C4-2B (cell line): ENCODE results near the gene GPR3.

ENCODE experiments used
- H3K27ac ChIP-seq: fragments of 450-650 bp; 2 replicates; pipeline ENCODE4 v1.5.1; 2017
- ZFX ChIP-seq: fragments of 450-650 bp; IDR thresholded peaks from 2 replicates; pipeline ENCODE4 v1.6.1; 2017
- TF ChIP-seq, protein P1 (sequence below): fragments of 450-650 bp; conservative IDR thresholded peaks from 2 replicates; pipeline ENCODE4 v1.5.1; 2017; ENCODE audit warnings: mild to moderate bottlenecking

The GPR3 gene, protein sequence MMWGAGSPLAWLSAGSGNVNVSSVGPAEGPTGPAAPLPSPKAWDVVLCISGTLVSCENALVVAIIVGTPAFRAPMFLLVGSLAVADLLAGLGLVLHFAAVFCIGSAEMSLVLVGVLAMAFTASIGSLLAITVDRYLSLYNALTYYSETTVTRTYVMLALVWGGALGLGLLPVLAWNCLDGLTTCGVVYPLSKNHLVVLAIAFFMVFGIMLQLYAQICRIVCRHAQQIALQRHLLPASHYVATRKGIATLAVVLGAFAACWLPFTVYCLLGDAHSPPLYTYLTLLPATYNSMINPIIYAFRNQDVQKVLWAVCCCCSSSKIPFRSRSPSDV

DNA sequence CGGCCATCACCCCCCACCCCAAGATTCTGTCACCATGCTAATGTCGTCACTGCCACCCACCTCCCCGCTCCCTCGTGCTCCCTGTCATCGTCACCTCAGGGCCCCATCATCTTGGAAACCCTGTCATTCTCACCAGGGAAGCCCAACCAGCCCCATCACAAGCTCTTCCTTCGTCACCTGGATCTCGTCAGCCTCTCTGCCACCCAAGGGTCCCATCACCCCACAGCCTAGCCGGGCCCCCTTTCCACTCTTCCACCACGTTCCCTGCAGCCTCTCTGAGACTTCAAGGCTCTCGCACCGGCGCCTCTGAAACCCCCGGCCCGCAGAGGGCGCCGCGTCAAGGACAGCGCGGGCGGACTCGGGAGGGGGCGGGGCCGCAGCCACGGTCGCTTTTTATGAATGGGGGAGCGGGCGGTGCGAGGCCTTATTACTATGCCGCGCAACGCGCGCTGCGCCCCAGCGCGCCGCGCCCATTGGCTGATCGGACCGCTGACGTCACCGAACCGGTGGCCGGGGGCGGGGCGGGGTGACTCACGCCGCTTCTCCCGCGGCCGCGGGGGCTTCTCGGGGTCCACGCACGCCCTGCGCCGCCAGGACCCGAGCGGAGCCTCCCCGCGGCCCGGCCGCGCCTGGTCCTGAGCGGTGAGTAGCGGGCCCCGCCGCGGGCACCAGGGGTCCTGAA is at the start of gene GPR3:
Gene GPR3 (plus strand): TSS at position 527 of the 682 bp plus-strand sequence. CDS start 1,177 bp downstream, outside the sequence.
- H3K27ac ChIP-seq: peak within 1 kb of the TSS; percentile 44
- TF ChIP-seq, protein P1, sequence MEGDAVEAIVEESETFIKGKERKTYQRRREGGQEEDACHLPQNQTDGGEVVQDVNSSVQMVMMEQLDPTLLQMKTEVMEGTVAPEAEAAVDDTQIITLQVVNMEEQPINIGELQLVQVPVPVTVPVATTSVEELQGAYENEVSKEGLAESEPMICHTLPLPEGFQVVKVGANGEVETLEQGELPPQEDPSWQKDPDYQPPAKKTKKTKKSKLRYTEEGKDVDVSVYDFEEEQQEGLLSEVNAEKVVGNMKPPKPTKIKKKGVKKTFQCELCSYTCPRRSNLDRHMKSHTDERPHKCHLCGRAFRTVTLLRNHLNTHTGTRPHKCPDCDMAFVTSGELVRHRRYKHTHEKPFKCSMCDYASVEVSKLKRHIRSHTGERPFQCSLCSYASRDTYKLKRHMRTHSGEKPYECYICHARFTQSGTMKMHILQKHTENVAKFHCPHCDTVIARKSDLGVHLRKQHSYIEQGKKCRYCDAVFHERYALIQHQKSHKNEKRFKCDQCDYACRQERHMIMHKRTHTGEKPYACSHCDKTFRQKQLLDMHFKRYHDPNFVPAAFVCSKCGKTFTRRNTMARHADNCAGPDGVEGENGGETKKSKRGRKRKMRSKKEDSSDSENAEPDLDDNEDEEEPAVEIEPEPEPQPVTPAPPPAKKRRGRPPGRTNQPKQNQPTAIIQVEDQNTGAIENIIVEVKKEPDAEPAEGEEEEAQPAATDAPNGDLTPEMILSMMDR: peak; percentile 89
- TF ChIP-seq ZFX: no peak

DNA sequence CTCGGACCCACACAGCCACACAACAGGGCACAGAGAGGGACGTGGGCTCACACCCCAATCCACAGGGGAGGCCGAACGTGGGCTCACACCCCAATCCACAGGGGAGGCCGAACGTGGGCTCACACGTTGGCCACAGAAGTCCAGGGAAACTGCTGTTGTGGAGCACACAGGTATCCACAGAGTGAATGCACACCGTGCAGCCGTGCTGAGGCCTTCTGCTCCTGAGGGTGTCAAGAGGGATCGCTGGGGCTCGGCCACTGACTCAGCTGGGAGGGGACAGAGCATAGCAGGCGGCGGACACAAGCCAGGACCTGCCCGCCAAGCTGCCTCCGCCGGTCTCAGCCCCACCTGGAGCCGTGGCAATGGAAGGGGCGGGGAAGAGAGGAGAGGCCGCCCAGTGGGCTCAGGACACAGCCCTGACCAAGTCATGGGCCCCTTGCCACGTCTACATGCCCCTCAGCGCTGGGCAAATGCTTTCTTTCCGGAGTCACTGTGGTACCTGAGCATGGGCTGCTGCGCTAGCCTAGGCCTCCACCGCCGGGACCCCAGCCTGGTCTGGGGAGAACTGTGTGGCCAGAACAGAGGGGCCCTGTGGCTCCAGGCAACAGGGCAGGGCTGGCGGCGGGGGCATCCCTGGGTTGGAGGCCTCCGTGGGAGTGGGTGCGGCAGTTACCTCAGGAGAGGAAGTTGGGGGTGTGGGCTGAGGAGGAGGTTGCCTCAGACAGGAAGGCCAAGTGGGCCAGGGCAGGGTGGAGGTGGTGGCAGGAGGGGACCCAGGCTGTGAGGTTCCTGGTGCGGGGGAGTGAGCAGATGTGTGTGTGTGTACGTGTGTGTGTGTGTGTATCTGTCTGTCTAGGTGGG is 49.4 kb upstream of the GPR3 start:
- TF ChIP-seq, protein P1: no peak
- TF ChIP-seq ZFX: no peak
- peak overlapping the region; percentile 70 for H3K27ac ChIP-seq

DNA sequence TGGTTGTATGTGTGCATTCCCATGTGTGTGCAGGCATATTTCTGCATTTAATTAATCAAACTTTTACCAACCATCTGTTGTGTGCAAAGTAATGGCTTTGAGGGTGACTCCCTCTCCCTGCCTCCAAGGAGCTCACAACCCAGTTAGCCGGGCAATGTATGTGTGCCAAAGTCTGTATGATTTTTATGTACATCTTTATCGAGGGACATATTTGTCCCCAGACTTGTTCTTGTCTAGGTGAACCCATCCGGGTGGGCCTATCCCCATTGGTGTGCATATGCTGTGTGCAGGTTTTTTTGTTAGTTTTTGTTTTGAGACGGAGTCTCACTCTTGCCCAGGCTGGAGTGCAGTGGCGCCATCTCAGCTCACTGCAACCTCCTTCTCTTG is 48.8 kb upstream of the GPR3 start:
- H3K27ac ChIP-seq: no peak overlapping the region; the same call in 1 of the 2 replicates
- TF ChIP-seq, protein P1: no peak
- no peak for TF ChIP-seq ZFX

DNA sequence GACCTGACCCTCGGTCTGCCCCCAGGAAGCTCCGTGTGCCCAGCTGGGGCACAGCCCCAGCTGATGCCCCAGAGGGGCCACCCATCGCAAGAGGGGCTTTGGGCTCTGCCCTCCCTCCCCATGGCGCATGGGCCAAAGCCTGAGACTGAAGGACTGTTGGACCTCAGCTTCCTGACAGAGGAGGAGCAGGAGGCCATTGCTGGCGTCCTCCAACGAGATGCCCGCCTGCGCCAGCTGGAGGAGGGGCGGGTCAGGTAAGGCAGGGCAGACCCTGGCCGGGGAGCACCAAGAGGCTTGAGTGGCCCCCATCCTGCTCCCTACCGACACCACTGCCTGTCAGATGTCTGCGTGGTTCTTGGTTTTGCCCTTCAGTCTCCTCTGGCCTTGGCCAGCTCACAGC is 47.1 kb upstream of the GPR3 start:
- no peak overlapping the region for H3K27ac ChIP-seq
- no peak for TF ChIP-seq ZFX
- TF ChIP-seq, protein P1: no peak

DNA sequence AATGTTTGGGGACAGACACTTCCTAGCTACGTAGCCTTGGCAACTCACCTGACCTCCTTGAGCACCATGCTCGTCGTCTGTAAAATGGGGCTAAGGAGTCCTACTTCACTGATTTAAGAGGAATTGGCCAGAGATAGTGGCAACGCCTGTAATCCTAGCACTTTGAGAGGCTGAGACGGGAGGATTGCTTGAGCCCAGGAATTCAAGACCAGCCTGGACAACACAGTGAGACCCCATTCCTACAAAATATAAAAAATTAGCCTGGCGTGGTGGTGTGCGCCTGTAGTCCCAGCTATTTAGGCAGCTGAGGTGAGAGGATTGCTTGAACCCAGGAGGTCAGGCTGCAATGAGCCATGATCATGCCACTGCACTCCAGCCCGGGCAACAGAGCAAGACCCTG is 46.1 kb upstream of the GPR3 start:
- H3K27ac ChIP-seq: no peak overlapping the region
- TF ChIP-seq, protein P1: no peak
- TF ChIP-seq ZFX: no peak

DNA sequence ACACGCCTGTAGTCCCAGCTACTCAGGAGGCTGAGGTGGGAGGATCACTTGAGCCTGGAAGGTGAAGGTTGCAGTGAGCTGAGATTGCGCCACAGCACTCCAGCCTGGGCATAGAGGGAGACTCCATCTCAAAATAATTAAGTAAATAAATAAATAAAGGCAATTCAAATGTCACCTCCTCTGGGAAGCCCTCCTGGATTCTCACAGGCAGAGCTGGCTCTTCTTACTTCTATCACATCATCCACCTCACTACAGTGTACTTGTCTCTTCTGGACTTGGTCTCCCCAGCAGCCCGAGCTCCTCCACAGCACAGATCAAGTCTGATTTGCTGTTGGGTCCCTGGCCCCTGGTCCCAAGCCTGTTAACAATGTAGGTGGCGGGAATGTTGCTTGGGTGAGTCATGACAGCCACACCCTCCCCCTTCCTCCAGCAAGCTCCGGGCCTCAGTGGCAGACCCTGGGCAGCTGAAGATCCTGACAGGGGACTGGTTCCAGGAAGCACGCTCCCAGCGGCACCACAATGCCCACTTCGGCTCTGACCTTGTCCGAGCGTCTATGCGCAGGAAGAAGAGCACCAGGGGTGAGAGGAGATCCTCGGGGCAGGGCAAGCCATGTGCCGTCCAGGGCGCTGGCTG is 45.3 kb upstream of the GPR3 start:
- H3K27ac ChIP-seq: no peak overlapping the region
- TF ChIP-seq ZFX: no peak
- TF ChIP-seq, protein P1: no peak
